Ovary (tissue), 10 donors: ENCODE data around the gene IRF3. TPM values are rescaled to one million over a fixed set of nuclear protein-coding genes. Genes with fewer than 3 reads are reported as not detected.

Experiments used
- DNase-seq, 5 donors: peaks; one replicate each; pipeline ENCODE4 v3.0.0-alpha.2; 2019 to 2020
- H3K27ac ChIP-seq, 2 donors: fragments of 200-600 bp; one replicate each; pipeline versions ENCODE4 v1.5.1 to v1.8.0; 2019 to 2022
- H3K27me3 ChIP-seq: fragments of 200-600 bp; one replicate; pipeline ENCODE4 v1.8.0; 2022
- H3K36me3 ChIP-seq: fragments of 200-600 bp; sonication (generic); one replicate; pipeline ENCODE4 v1.5.1; 2019
- H3K4me1 ChIP-seq: one replicate; pipeline ENCODE4 v1.8.1; 2013; ENCODE audit warnings: mild to moderate bottlenecking, moderate library complexity; ENCODE audit not compliant: insufficient read depth
- H3K4me3 ChIP-seq: fragments of 200-600 bp; sonication (generic); one replicate; pipeline ENCODE4 v1.5.1; 2017
- H3K9me3 ChIP-seq, 2 donors: fragments of 200-600 bp in 1 of 2; sonication (generic) in 1 of 2; one replicate each; pipeline versions ENCODE4 v1.5.1 to v1.8.1; 2013 to 2019; ENCODE audit warnings: mild to moderate bottlenecking in 1 of 2, moderate library complexity in 1 of 2
- CTCF ChIP-seq, 3 donors: fragments of 450-650 bp in 2 of 3; fragments of 200-600 bp in 1 of 3; IDR thresholded peaks; one replicate each; pipeline versions ENCODE4 v1.5.1 to v1.8.0; 2016 to 2022; ENCODE audit warnings: antibody characterized with exemption in 3 of 3, mild to moderate bottlenecking in 1 of 3
- EP300 ChIP-seq: sonication (generic); formaldehyde crosslinking; IDR thresholded peaks from one replicate; pipeline ENCODE4 v1.6.1; 2017; ENCODE audit warnings: antibody characterized with exemption
- POLR2A ChIP-seq: fragments of 450-650 bp; IDR thresholded peaks from one replicate; pipeline ENCODE4 v1.6.1; 2017; ENCODE audit warnings: antibody characterized with exemption, mild to moderate bottlenecking, moderate library complexity
- WGBS, 3 donors: extraction: QIAGEN DNeasy Blood & Tissue Kit in 1 of 3; methylation state at CpG; one replicate each; pipeline versions ENCODE4 v1.1.5 to v1.1.7; 2013 to 2017; 5-methylcytosine and 5-hydroxymethylcytosine counted together
- intact Hi-C, 4 donors: fragments of 100-400 bp; cut with DNase I; formaldehyde crosslinking; loops; one replicate each; pipeline versions ENCODE4 v1.11.0 to v1.15.1; 2022 to 2023
- long read RNA-seq, 3 donors: library from polyadenylated mRNA in 2 of 3; unstranded in 2 of 3; transcript quantifications; one replicate each; pipeline ENCODE4 v2.0.0 and lab custom pipeline, GENCODE V29; 2021 to 2026
- polyA plus RNA-seq, 2 donors: library from polyadenylated mRNA; stranded (reverse); fragments of 200-250 nt in 1 of 2; fragments of 350-450 nt in 1 of 2; fragmentation: Illumina TruSeq in 1 of 2; extraction: RNeasy Lipid Tissue Mini Kit (QIAGEN cat#74804) in 1 of 2; gene quantifications; one replicate each; pipeline ENCODE4 v1.2.3, GENCODE V29; 2013 to 2014
- total RNA-seq, 7 donors: library from RNA; depleted of rRNA in 2 of 7; stranded (reverse); fragments of >200 nt in 2 of 7; fragmentation: NEBNext Ultra II Directional in 3 of 7; extraction: Animal tissue kit (Norgen Biotek cat#: 25700) in 3 of 7; gene quantifications; one replicate each; pipeline versions ENCODE4 v1.1.0 to v1.2.4, GENCODE V29; 2016 to 2023
- donor health status: DM: no; HTN: no; CAD: no; lungs with moderate emphysema.
- donor health status: DM: no; HTN: no; CAD: no.
- donor health status: Bipolar disorder and iron deficiency.
- donor health status: DM: yes; HTN: yes; CAD: no.
- donor health status: DM: no; HTN: no; CAD: no.
- donor health status: DM: yes; HTN: yes; CAD: no.

Gene IRF3, protein sequence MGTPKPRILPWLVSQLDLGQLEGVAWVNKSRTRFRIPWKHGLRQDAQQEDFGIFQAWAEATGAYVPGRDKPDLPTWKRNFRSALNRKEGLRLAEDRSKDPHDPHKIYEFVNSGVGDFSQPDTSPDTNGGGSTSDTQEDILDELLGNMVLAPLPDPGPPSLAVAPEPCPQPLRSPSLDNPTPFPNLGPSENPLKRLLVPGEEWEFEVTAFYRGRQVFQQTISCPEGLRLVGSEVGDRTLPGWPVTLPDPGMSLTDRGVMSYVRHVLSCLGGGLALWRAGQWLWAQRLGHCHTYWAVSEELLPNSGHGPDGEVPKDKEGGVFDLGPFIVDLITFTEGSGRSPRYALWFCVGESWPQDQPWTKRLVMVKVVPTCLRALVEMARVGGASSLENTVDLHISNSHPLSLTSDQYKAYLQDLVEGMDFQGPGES
- total RNA-seq, result 10 to 100 TPM; 46.1 to 89.0 (median 69.5) TPM
- polyA plus RNA-seq, result 10 to 100 TPM; 24.2 to 76.9 TPM
- long read RNA-seq, donor 1, transcript IRF3-203 (8 exons, 1,613 nt), result major isoform, 124 of 272 reads
- long read RNA-seq, donor 1, transcript IRF3-201 (7 exons, 1,691 nt), result minor isoform, 7 of 272 reads
- long read RNA-seq, donor 1, transcript IRF3-228 (8 exons, 1,556 nt), result minor isoform, 15 of 272 reads
- long read RNA-seq, donor 1, partial matches to known transcripts, result 25 of 272 reads
- long read RNA-seq, donor 1, other reads (novel, unspliced or antisense), result 93 of 272 reads
- long read RNA-seq, donor 2, partial matches to known transcripts, result 11 of 16 reads
- long read RNA-seq, donor 2, other reads (novel, unspliced or antisense), result 0 of 16 reads
- long read RNA-seq, donor 3, transcript IRF3-203 (8 exons, 1,613 nt), result major isoform, 19 of 62 reads
- long read RNA-seq, donor 3, transcript IRF3-201 (7 exons, 1,691 nt), result minor isoform, 6 of 62 reads
- long read RNA-seq, donor 3, partial matches to known transcripts, result 6 of 62 reads
- long read RNA-seq, donor 3, other reads (novel, unspliced or antisense), result 26 of 62 reads

GRCh38 chr19:49665351-49666119 is at the start of gene IRF3, which contains the start of gene BCL2L12:
Gene IRF3, minus strand, starts transcription at chr19:49665857. Its CDS starts 1,019 bp downstream, at chr19:49664838.
Gene BCL2L12, plus strand, starts transcription at chr19:49665933. Its CDS starts 760 bp downstream, at chr19:49666693.
- Histone ChIP-seq H3K9me3 (no peaks in the 10 kb centered on the region), H3K4me1 (peaks cover 4% of the 10 kb centered on the region), H3K4me3 (peak within 1 kb of the TSS; percentile 78), H3K27ac (peak within 1 kb of the TSS; percentile 54 to 69), H3K36me3 (no peaks in the 10 kb centered on the region), H3K27me3 (no peaks in the 10 kb centered on the region)
- intact Hi-C loops, result loop anchor here in 1 of 4 donors (2.0 kb wide), 1 partner anchor 23 kb away; the partner anchor contains the start of gene SCAF1
- 0 to 1% (median 1%) methylated on average over 49 to 50 of the region's 50 CpGs for WGBS, 3 donors
- no peak for TF ChIP-seq EP300
- peak in 1 of 3 donors; percentile 27 for TF ChIP-seq CTCF (IDR thresholded peaks at IDR 0.05)
- peak; percentile 54 for TF ChIP-seq POLR2A
- peak; percentile 98 to 99 (median 99) for DNase-seq

GRCh38 chr19:49713236-49713845 is 47.7 kb upstream of the IRF3 start:
- no peak overlapping the region for H3K4me3 ChIP-seq
- intact Hi-C loops, result no loop called here
- 61 to 63% (median 63%) methylated on average over 8 of the region's 8 CpGs for WGBS, 3 donors

GRCh38 chr19:49712397-49712859 is 46.8 kb upstream of the IRF3 start:
- WGBS, 3 donors, result 54 to 60% (median 55%) methylated on average over 20 of the region's 20 CpGs

More at GRCh38 chr19:49713236-49713845, 47.7 kb upstream of the IRF3 start:
- no peak overlapping the region for H3K27ac ChIP-seq
- no peak for DNase-seq
- H3K27me3 ChIP-seq, result no peaks in the 10 kb centered on the region
- H3K36me3 ChIP-seq, result no peaks in the 10 kb centered on the region
- H3K4me1 ChIP-seq, result peaks cover 3% of the 10 kb centered on the region
- TF ChIP-seq EP300 (no peak), CTCF (IDR thresholded peaks at IDR 0.05) (no peak), POLR2A (no peak)
- H3K9me3 ChIP-seq, result no peaks in the 10 kb centered on the region

More at GRCh38 chr19:49712397-49712859, 46.8 kb upstream of the IRF3 start:
- no peaks in the 10 kb centered on the region for H3K36me3 ChIP-seq
- no peak for TF ChIP-seq POLR2A
- TF ChIP-seq EP300, result no peak
- TF ChIP-seq CTCF (IDR thresholded peaks at IDR 0.05), result no peak
- no peaks in the 10 kb centered on the region for H3K27me3 ChIP-seq
- intact Hi-C loops, result no loop called here
- no peaks in the 10 kb centered on the region for H3K4me1 ChIP-seq
- peak; percentile 39 to 71 (median 52) for DNase-seq
- no peak overlapping the region for H3K4me3 ChIP-seq
- H3K9me3 ChIP-seq, result no peaks in the 10 kb centered on the region
- H3K27ac ChIP-seq, result no peak overlapping the region
